Uterus (tissue), 2 donors: ENCODE measurements around the gene BCAR1.

Source experiments
- CTCF ChIP-seq, 4 experiments: fragments of 200-600 bp in 2 of 4; fragments of 450-650 bp in 2 of 4; sonication (generic) in 2 of 4; IDR thresholded peaks; one replicate each; pipeline ENCODE4 v1.5.1; 2016 to 2019; ENCODE audit warnings: antibody characterized with exemption in 4 of 4, mild to moderate bottlenecking in 2 of 4, moderate library complexity in 1 of 4
- POLR2A ChIP-seq, 2 donors: fragments of 450-650 bp; IDR thresholded peaks; one replicate each; pipeline ENCODE4 v1.6.1; 2016; ENCODE audit warnings: antibody characterized with exemption in 2 of 2, mild to moderate bottlenecking in 1 of 2, moderate library complexity in 1 of 2

DNA sequence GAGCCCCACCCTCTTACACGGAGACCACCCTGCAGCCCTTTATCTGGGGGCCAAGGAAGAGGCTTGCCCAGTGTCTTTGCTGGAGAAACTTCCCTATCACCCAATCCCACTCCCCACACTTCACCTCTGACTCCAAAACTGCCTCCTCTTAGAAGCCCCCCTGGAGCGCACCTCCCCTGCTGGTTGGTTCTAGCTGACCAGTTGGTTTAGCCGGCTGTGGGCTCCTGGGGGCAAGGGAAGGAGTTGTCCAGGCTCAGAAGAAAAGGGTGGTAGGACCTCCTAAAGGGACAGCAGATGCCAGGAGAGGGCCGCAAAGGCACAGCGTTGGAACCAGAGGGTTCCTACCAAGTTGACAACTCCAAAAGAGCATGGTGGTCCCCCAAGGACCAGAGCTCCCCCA is 2.0 kb downstream of the BCAR1 start:
- no peak for TF ChIP-seq POLR2A (IDR thresholded peaks at IDR 0.05)
- TF ChIP-seq CTCF (IDR thresholded peaks at IDR 0.05), result no peak
